NB4 (cell line): ENCODE results near the gene STAG1.

Source experiments
- DNase-seq: peaks from one replicate; pipeline ENCODE4 v3.0.0; 2010; ENCODE audit warnings: low read depth
- H3K4me3 ChIP-seq: one replicate; pipeline ENCODE4 v1.5.1; 2011; ENCODE audit warnings: mild to moderate bottlenecking, low read depth, low read length, moderate library complexity
- MYC ChIP-seq: IDR thresholded peaks from 2 replicates; pipeline ENCODE4 v1.6.1; 2011; ENCODE audit warnings: low read depth, low read length
- POLR2A ChIP-seq: IDR thresholded peaks from 2 replicates; pipeline ENCODE4 v1.6.1; 2011; ENCODE audit warnings: mild to moderate bottlenecking; ENCODE audit not compliant: insufficient read length; ENCODE audit errors: extremely low read depth
- TF ChIP-seq, protein P1 (sequence below): IDR thresholded peaks from 2 replicates; pipeline ENCODE4 v1.6.1; 2011; ENCODE audit warnings: low read depth, low read length
- TF ChIP-seq, protein P2 (sequence below): IDR thresholded peaks from one replicate; pipeline ENCODE4 v1.5.1; 2012; ENCODE audit warnings: low read depth, low read length

Gene STAG1

DNA sequence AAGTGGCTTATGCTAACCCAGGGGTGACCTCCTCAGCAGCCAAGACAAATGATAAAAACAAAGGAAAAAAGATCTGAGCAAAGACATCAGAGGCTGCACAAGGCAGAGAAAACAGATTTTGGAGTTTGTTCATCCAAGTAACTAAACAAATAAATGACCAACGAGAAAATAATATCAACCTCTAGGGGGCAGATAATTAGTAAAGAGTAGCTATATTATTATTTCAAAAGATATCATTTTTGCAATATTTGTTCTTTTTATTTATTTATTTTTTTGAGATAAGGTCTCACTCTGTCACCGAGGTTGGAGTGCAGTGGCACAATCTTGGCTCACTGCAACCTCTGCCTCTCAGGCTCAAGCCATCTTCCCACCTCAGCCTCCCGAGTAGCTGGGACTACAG is 400.3 kb downstream of the STAG1 start:
- DNase-seq = no peak
- TF ChIP-seq POLR2A (no peak), MYC (no peak)
- TF ChIP-seq, protein P1, sequence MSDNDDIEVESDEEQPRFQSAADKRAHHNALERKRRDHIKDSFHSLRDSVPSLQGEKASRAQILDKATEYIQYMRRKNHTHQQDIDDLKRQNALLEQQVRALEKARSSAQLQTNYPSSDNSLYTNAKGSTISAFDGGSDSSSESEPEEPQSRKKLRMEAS = no peak
- TF ChIP-seq, protein P2, sequence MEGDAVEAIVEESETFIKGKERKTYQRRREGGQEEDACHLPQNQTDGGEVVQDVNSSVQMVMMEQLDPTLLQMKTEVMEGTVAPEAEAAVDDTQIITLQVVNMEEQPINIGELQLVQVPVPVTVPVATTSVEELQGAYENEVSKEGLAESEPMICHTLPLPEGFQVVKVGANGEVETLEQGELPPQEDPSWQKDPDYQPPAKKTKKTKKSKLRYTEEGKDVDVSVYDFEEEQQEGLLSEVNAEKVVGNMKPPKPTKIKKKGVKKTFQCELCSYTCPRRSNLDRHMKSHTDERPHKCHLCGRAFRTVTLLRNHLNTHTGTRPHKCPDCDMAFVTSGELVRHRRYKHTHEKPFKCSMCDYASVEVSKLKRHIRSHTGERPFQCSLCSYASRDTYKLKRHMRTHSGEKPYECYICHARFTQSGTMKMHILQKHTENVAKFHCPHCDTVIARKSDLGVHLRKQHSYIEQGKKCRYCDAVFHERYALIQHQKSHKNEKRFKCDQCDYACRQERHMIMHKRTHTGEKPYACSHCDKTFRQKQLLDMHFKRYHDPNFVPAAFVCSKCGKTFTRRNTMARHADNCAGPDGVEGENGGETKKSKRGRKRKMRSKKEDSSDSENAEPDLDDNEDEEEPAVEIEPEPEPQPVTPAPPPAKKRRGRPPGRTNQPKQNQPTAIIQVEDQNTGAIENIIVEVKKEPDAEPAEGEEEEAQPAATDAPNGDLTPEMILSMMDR = no peak
- no peak overlapping the region for H3K4me3 ChIP-seq

DNA sequence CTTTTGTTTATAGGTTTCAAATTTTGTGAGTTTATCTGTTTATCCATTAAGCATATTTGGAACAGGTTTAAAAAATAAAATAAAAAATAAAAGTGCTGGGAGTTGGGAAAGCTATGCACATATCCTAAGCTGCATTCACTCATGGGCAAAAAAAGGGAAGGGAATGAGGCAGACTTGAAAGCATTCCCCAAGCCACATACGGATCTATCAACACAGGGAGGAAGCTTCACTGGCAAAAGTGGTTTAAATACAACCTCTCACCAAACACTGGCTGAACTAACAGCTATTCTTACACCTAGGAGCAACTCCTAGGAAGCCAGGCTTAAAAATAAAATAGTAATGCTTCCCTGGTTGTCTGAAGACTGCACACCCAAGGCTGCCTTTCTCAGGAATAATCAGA is 400.8 kb downstream of the STAG1 start:
- DNase-seq = no peak
- TF ChIP-seq, protein P1 = no peak
- no peak overlapping the region for H3K4me3 ChIP-seq

DNA sequence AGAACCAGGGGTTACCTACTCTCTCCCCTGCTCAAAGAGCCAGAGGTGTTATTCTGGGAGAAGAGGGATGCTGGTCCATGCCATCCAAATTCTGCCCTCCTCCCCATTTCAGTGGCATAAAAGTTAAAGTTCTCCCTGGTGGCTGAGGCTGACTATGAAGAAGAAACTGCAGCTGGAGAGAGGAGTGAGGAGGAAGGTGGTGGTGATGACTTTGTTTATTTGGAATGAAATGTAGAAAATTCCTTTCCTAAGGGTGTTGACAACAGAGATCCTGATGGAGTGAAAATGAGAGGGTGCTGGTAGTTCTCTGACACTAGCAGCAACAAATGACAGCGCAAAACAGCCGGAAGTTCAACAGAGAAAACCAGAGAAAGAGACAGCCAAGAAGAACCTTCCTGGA is 401.6 kb downstream of the STAG1 start:
- DNase-seq = no peak
- H3K4me3 ChIP-seq = no peak overlapping the region
- TF ChIP-seq, protein P2 = no peak
- TF ChIP-seq MYC (no peak), POLR2A (no peak)
- TF ChIP-seq, protein P1 = no peak

DNA sequence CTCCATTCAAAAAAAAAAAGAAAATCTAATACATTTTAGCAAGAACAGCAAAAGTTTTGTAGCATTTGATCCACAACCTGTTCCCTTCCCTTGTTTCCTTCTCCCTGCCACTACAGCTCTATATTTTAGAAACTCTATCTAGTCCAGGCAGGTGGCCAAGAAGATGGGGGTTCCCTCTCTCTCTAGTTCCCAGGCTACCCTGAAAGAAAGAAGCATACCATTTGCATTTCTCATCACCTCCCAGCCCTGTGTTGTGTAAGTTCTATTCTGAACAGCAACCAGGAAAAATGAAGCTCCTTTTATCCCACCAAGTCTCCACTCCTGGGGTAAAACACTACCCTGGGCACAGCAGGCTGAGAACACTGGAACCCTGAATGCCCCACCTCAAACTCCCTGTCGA is 402.0 kb downstream of the STAG1 start:
- no peak overlapping the region for H3K4me3 ChIP-seq
- DNase-seq = no peak
- TF ChIP-seq, protein P1 = no peak
- TF ChIP-seq POLR2A = no peak
- TF ChIP-seq, protein P2 = no peak
- no peak for TF ChIP-seq MYC

DNA sequence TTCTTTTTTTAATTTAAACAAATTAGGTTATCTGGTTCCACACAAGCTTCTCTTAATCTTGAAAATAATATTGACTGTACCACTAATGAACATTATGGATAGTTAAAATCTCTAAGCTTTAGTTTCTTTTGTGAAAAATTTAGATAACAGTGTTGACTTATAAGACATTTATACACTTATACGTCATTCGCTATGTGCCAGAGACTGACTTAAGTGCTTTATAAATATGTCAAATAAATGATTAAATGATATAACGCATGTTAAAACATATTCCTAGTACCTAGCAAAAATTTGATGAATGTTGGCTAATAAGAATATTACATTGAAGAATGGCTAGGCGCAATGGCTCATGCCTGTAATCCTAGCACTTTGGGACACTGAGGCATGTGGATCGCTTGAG is 405.7 kb downstream of the STAG1 start:
- TF ChIP-seq POLR2A = no peak
- no peak for TF ChIP-seq MYC
- TF ChIP-seq, protein P2 = no peak
- TF ChIP-seq, protein P1 = no peak
- DNase-seq = no peak
- H3K4me3 ChIP-seq = no peak overlapping the region

DNA sequence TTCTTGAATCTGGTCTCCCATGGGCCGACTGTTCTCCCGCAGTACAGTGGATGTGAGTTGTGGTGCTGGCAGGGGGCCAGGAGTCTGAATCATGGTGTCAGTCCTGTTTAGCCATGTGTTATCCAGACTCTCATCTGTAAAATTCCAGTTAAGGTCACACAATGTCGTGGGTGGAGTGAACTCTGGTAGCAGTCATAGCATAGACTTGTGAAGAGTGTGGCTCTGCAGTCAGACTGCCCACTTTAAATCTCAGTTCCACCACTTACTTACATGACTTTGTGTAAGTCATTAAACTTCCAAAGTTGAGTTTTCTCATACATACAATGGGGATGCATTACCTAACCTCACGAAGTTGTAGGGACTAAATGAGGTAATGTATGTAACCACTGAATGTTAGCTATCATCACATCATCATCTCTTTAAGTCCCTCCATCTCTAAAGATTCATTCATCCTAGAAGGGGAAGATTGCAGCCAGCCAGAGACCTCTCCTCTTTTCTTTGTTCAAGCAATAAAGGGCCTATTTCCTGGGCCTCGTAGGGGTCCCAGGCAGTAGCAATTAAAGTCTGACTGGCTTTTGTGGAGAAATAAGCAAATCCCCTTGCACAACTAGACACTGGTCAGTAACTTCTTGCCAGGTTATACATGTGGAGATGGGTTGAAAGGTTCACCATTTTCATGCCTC is 408.2 kb downstream of the STAG1 start:
- DNase-seq = no peak

More for the DNA sequence above, 408.2 kb downstream of the STAG1 start:
- H3K4me3 ChIP-seq = no peak overlapping the region
- no peak for TF ChIP-seq MYC
- TF ChIP-seq, protein P2 = no peak
- no peak for TF ChIP-seq POLR2A
- TF ChIP-seq, protein P1 = no peak
